ENCODE measurements around the gene CACNA1S. TPM values are rescaled to one million over a fixed set of nuclear protein-coding genes. Genes with fewer than 3 reads are reported as not detected.

CACNA1S gene
- total and polyA plus RNA-seq, 2 of the 13 experiments (the other 11 are each of a cell fraction or from before 2014, with no cell fraction given): not detected

DNA sequence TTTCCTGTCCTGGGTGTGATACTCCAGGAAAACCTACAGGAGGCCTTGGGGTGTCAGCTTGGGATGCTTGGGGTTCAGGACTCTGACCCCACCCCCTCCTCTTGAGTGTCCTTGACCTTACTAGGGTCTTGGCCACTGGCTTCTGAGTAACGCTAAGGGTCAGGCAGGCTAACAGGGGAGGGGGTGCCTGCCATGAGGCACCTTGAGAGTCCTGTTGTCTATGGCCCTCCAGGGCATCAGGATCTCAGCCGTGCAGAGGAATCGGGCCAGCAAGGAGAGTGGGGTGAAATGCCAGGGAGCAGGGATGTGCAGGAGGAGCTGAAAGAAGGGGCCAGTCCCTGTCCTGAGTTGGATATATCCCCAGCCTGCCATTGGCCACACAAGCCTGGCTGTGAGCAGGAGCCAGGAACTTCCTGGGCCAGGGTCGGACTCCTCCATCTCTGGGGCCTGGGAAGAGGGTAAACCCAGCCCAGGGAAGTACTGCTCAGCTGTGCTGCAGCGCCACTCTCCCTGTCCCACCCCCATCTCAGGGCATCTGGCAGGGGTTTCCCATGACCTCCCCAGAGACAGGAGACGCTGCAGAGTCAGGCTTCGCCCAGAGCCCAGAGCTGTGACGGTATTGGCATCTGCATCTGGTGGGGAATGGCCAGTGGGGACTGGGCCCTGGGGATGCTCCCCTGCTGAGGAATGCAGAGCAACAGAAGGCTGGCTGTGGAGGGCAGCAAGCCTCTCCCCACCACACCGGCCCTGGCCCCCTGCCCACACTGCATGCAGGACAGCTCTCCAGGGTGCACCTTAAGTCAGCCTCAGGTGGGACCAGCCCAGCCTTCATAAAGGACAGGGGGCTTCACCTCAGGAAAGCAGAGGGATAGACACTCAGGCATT is 95.0 kb downstream of the CACNA1S start (continued):
- TF ChIP-seq FOXK1 (CRISPR knock-in tag; IDR thresholded peaks at IDR 0.05; ENCODE audit: borderline replicate concordance, low read depth) (no peak), ZSCAN31 (CRISPR knock-in tag; IDR thresholded peaks at IDR 0.05; ENCODE audit: low read depth) (no peak), GABPA (IDR thresholded peaks at IDR 0.05; ENCODE audit: low read depth, low read length) (no peak), GABPA (CRISPR knock-in tag; IDR thresholded peaks at IDR 0.05; ENCODE audit: low read depth) (no peak), ZKSCAN5 (CRISPR knock-in tag; IDR thresholded peaks at IDR 0.05) (no peak), SIX4 (CRISPR knock-in tag; IDR thresholded peaks at IDR 0.05) (no peak)

GRCh38 chr1:201016211-201016651 is 96.0 kb downstream of the CACNA1S start:
- ChIA-PET CTCF (ENCODE audit: low intra/inter-chr PET ratio, low total read pairs) (no interaction called here), POLR2A (interaction anchor here (1.1 kb wide), 1 partner anchor 206 kb away, joined by 3 read pairs; no protein-coding TSS in a partner anchor)
- Histone ChIP-seq H2AFZ (ENCODE audit: low read length) (no peak overlapping the region), H3K4me1 (ENCODE audit: insufficient read depth, low read length) (peaks cover 43% of the 10 kb centered on the region), H3K79me2 (ENCODE audit: insufficient read depth, low read length) (no peaks in the 10 kb centered on the region), H3K27ac (ENCODE audit: extremely low read length, insufficient read depth, low read length) (no peak overlapping the region), H3K9ac (ENCODE audit: insufficient read depth, low read depth, low read length) (no peak overlapping the region), H3K36me3 (replicated peaks in 1 of 2; ENCODE audit: control insufficient read depth in 1 of 2, insufficient read depth in 2 of 2, low read length in 2 of 2) (no peaks in the 10 kb centered on the region), H4K20me1 (ENCODE audit: insufficient read depth, low read length) (no peaks in the 10 kb centered on the region), H3K4me3 (replicated peaks in 1 of 3; ENCODE audit: insufficient read depth in 1 of 3, low read depth in 2 of 3, low read length in 3 of 3) (no peak overlapping the region), H3K9me3 (ENCODE audit: low read length) (no peaks in the 10 kb centered on the region), H3K27me3 (ENCODE audit: control insufficient read depth in 1 of 2, insufficient read depth in 2 of 2, low read length in 2 of 2) (peaks cover 6 to 37% of the 10 kb centered on the region in 2 experiments; a peak in 4 of 5 replicates), H3K4me2 (ENCODE audit: low read depth, low read length) (peak overlapping the region; percentile 20; the same call in 1 of the 2 replicates)
- no peak for DNase-seq (ENCODE audit: low spot score)
- TF ChIP-seq ZFP91 (CRISPR knock-in tag; IDR thresholded peaks at IDR 0.05; ENCODE audit: borderline replicate concordance): peak; percentile 23; the same call in 1 of the 2 replicates
- TF ChIP-seq, protein P1, sequence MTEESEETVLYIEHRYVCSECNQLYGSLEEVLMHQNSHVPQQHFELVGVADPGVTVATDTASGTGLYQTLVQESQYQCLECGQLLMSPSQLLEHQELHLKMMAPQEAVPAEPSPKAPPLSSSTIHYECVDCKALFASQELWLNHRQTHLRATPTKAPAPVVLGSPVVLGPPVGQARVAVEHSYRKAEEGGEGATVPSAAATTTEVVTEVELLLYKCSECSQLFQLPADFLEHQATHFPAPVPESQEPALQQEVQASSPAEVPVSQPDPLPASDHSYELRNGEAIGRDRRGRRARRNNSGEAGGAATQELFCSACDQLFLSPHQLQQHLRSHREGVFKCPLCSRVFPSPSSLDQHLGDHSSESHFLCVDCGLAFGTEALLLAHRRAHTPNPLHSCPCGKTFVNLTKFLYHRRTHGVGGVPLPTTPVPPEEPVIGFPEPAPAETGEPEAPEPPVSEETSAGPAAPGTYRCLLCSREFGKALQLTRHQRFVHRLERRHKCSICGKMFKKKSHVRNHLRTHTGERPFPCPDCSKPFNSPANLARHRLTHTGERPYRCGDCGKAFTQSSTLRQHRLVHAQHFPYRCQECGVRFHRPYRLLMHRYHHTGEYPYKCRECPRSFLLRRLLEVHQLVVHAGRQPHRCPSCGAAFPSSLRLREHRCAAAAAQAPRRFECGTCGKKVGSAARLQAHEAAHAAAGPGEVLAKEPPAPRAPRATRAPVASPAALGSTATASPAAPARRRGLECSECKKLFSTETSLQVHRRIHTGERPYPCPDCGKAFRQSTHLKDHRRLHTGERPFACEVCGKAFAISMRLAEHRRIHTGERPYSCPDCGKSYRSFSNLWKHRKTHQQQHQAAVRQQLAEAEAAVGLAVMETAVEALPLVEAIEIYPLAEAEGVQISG (CRISPR knock-in tag; IDR thresholded peaks at IDR 0.05): no peak
- TF ChIP-seq ATRX (CRISPR knock-in tag; IDR thresholded peaks at IDR 0.05; ENCODE audit: borderline replicate concordance): no peak
- TF ChIP-seq ZMYM4 (CRISPR knock-in tag; IDR thresholded peaks at IDR 0.05): no peak
- TF ChIP-seq, protein P2, sequence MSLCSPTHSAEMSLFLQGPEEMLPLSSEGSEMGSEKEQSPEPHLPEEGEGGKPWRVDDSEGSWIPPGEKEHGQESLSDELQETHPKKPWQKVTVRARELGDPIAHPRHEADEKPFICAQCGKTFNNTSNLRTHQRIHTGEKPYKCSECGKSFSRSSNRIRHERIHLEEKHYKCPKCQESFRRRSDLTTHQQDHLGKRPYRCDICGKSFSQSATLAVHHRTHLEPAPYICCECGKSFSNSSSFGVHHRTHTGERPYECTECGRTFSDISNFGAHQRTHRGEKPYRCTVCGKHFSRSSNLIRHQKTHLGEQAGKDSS (CRISPR knock-in tag; IDR thresholded peaks at IDR 0.05; ENCODE audit: borderline replicate concordance, low read depth): no peak
- no peak for TF ChIP-seq ATF7-NPFF (CRISPR knock-in tag; IDR thresholded peaks at IDR 0.05; ENCODE audit: low read depth)
- intact Hi-C loops (cut with micrococcal nuclease; ENCODE audit: unreplicated experiment) (no loop called here), in situ Hi-C loops (cut with HindIII; ENCODE audit: extremely low pct_ligation_motif_present, low pct_unique_long_range_greater_than_20kb) (no loop called here)
- BruUV-seq (replicated peaks): no TSS peak
- no peak for FAIRE-seq
- 0% methylated on average over 5 of the region's 10 CpGs for WGBS (ENCODE audit: low lambda C conversion rate)
- ATAC-seq: no peak
